ENCODE measurements around the gene PDXK.

The PDXK gene

GRCh38 chr21:43718872-43719747 lies at the start of gene PDXK:
TSS of gene PDXK (plus strand) at chr21:43719129. CDS start at chr21:43719295, 166 bp downstream.
- H3K9me2 ChIP-seq (ENCODE audit: low read depth, low read length) = no peaks in the 10 kb centered on the region
- peak within 1 kb of the TSS; percentile 84 for H3K4me2 ChIP-seq (ENCODE audit: low read length)
- H3K4me3 ChIP-seq (ENCODE audit: low read depth, low read length, poor library complexity, severe bottlenecking) = peak within 1 kb of the TSS; percentile 72
- peaks cover 8% of the 10 kb centered on the region for H3K36me3 ChIP-seq (ENCODE audit: insufficient read depth, low read length)
- no peak within 1 kb of the TSS for H3K27ac ChIP-seq (ENCODE audit: low read depth, low read length, poor library complexity, severe bottlenecking)
- H3F3A ChIP-seq (ENCODE audit: insufficient read depth, low read length) = no peaks in the 10 kb centered on the region
- H3K79me2 ChIP-seq (ENCODE audit: insufficient read depth, low read length) = 0 out of 2 replicates have a peak, but pooled peaks cover 7% of the 10 kb centered on the region
- TF ChIP-seq, protein P1, sequence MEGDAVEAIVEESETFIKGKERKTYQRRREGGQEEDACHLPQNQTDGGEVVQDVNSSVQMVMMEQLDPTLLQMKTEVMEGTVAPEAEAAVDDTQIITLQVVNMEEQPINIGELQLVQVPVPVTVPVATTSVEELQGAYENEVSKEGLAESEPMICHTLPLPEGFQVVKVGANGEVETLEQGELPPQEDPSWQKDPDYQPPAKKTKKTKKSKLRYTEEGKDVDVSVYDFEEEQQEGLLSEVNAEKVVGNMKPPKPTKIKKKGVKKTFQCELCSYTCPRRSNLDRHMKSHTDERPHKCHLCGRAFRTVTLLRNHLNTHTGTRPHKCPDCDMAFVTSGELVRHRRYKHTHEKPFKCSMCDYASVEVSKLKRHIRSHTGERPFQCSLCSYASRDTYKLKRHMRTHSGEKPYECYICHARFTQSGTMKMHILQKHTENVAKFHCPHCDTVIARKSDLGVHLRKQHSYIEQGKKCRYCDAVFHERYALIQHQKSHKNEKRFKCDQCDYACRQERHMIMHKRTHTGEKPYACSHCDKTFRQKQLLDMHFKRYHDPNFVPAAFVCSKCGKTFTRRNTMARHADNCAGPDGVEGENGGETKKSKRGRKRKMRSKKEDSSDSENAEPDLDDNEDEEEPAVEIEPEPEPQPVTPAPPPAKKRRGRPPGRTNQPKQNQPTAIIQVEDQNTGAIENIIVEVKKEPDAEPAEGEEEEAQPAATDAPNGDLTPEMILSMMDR (IDR thresholded peaks at IDR 0.05; ENCODE audit: low read length) = peak; percentile 37
- no peak for TF ChIP-seq EZH2 (IDR thresholded peaks at IDR 0.05; ENCODE audit: borderline replicate concordance, low read length)
- H3K9me3 ChIP-seq (ENCODE audit: low read length) = no peaks in the 10 kb centered on the region
- H3K9ac ChIP-seq (ENCODE audit: low read length) = peak within 1 kb of the TSS; percentile 82
- peaks cover 49% of the 10 kb centered on the region for H3K4me1 ChIP-seq (ENCODE audit: insufficient read depth, low read length, severe bottlenecking)
- H2AFZ ChIP-seq (ENCODE audit: low read length) = 0 out of 2 replicates have a peak within 1 kb of the TSS, but pooled peaks have one; percentile 71
- H4K20me1 ChIP-seq (ENCODE audit: insufficient read depth, low read length) = no peaks in the 10 kb centered on the region
- H3K27me3 ChIP-seq (ENCODE audit: insufficient read depth, low read length) = peaks cover 6% of the 10 kb centered on the region

GRCh38 chr21:43669828-43670605 lies 48.9 kb upstream of the PDXK start:
- no peaks in the 10 kb centered on the region for H3K9me3 ChIP-seq (ENCODE audit: low read length)
- H3K27ac ChIP-seq (ENCODE audit: low read depth, low read length, poor library complexity, severe bottlenecking) = no peak overlapping the region
- no peak overlapping the region for H3K9ac ChIP-seq (ENCODE audit: low read length)
- no peak overlapping the region for H2AFZ ChIP-seq (ENCODE audit: low read length)
- TF ChIP-seq, protein P1 (IDR thresholded peaks at IDR 0.05; ENCODE audit: low read length) = no peak
- TF ChIP-seq EZH2 (IDR thresholded peaks at IDR 0.05; ENCODE audit: borderline replicate concordance, low read length) = no peak
- no peak overlapping the region for H3K4me2 ChIP-seq (ENCODE audit: low read length)
- H3F3A ChIP-seq (ENCODE audit: insufficient read depth, low read length) = no peaks in the 10 kb centered on the region
- no peaks in the 10 kb centered on the region for H3K4me1 ChIP-seq (ENCODE audit: insufficient read depth, low read length, severe bottlenecking)
- H3K79me2 ChIP-seq (ENCODE audit: insufficient read depth, low read length) = peaks cover 46% of the 10 kb centered on the region
- no peaks in the 10 kb centered on the region for H3K9me2 ChIP-seq (ENCODE audit: low read depth, low read length)
- H3K27me3 ChIP-seq (ENCODE audit: insufficient read depth, low read length) = no peaks in the 10 kb centered on the region
- H4K20me1 ChIP-seq (ENCODE audit: insufficient read depth, low read length) = no peaks in the 10 kb centered on the region
- no peak overlapping the region for H3K4me3 ChIP-seq (ENCODE audit: low read depth, low read length, poor library complexity, severe bottlenecking)
- H3K36me3 ChIP-seq (ENCODE audit: insufficient read depth, low read length) = peaks cover 73% of the 10 kb centered on the region

DNA sequence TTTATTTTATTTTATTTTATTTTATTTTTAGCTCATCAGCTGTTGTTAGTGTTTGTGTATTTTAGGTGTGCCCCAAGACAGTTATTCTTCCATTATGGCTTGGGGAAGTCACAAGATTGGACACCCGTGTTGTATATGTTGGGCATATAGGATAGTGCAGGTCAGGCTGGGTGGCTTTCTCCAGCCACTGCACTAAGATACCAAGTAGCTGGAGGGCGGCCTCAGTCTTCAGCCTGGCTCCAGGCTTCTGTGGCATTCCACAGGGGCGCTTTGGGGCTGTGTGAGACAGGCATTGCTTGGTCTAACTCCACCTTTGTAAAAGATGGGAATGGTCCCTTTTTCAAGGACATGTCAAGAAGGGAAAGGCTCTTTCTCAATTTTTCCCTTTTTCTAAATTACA lies 43.1 kb upstream of the PDXK start:
- H3K36me3 ChIP-seq (ENCODE audit: insufficient read depth, low read length) = peaks cover 91% of the 10 kb centered on the region
- H3K9ac ChIP-seq (ENCODE audit: low read length) = no peak overlapping the region
- H3K9me3 ChIP-seq (ENCODE audit: low read length) = no peaks in the 10 kb centered on the region
- H3K27ac ChIP-seq (ENCODE audit: low read depth, low read length, poor library complexity, severe bottlenecking) = no peak overlapping the region
- H3K4me3 ChIP-seq (ENCODE audit: low read depth, low read length, poor library complexity, severe bottlenecking) = no peak overlapping the region
- H3K4me2 ChIP-seq (ENCODE audit: low read length) = no peak overlapping the region
- no peak for TF ChIP-seq EZH2 (IDR thresholded peaks at IDR 0.05; ENCODE audit: borderline replicate concordance, low read length)
- TF ChIP-seq, protein P1 (IDR thresholded peaks at IDR 0.05; ENCODE audit: low read length) = no peak
- H3K9me2 ChIP-seq (ENCODE audit: low read depth, low read length) = no peaks in the 10 kb centered on the region
- 0 out of 2 replicates have a peak, but pooled peaks cover 3% of the 10 kb centered on the region for H3K79me2 ChIP-seq (ENCODE audit: insufficient read depth, low read length)
- no peaks in the 10 kb centered on the region for H3F3A ChIP-seq (ENCODE audit: insufficient read depth, low read length)
- H3K4me1 ChIP-seq (ENCODE audit: insufficient read depth, low read length, severe bottlenecking) = no peaks in the 10 kb centered on the region
- H2AFZ ChIP-seq (ENCODE audit: low read length) = no peak overlapping the region
- no peaks in the 10 kb centered on the region for H3K27me3 ChIP-seq (ENCODE audit: insufficient read depth, low read length)
- H4K20me1 ChIP-seq (ENCODE audit: insufficient read depth, low read length) = no peaks in the 10 kb centered on the region
